T-cell (primary cell): ENCODE data around the gene IRF2. TPM values are rescaled to one million over a fixed set of nuclear protein-coding genes. Genes with fewer than 3 reads are reported as not detected.

Source experiments
- ATAC-seq, 4 experiments: fragments of 200-7000 bp in 3 of 4; fragments of 150-1000 bp in 1 of 4; cut with Tn5 transposase; replicated peaks in 1 of 4; 1 replicate in 3 of 4; 2 replicates in 1 of 4; pipeline ENCODE4 v1.10.0; 2021; ENCODE audit warnings: moderate library complexity in 3 of 4, mild to moderate bottlenecking in 2 of 4, moderate number of reproducible peaks in 1 of 4
- CTCF ChIA-PET, 2 donors: fragments of 300-600 bp; sonication (Branson Sonifier 250); formaldehyde crosslinking; loops; one replicate each; lab custom pipeline; 2022; ENCODE audit warnings: antibody characterized with exemption in 2 of 2; lab: Charles Lee
- POLR2A ChIA-PET, 2 donors: fragments of 300-600 bp; sonication (Branson Sonifier 250); formaldehyde crosslinking; loops; one replicate each; lab custom pipeline; 2022; ENCODE audit warnings: antibody characterized with exemption in 2 of 2; lab: Charles Lee
- DNase-seq, 35 experiments: peaks; one replicate each; pipeline versions ENCODE4 v3.0.0 to v3.0.0-alpha.2; 2013 to 2023
- H3K27ac ChIP-seq: one replicate; pipeline ENCODE4 v1.5.1; 2013; ENCODE audit warnings: low read length
- H3K27me3 ChIP-seq, 2 experiments: replicated peaks in 1 of 2; 1 replicate in 1 of 2; 2 replicates in 1 of 2; pipeline versions ENCODE4 v1.6.1 to v1.7.0; 2013; ENCODE audit warnings: low read length in 1 of 2, mixed read lengths in 1 of 2; ENCODE audit not compliant: control insufficient read depth in 2 of 2, insufficient read depth in 2 of 2; ENCODE audit errors: extremely low read depth in 1 of 2
- H3K36me3 ChIP-seq, 2 donors: 1 replicate in 1 of 2; 2 replicates in 1 of 2; pipeline versions ENCODE4 v1.6.1 to v1.7.0; 2013; ENCODE audit warnings: low read length in 1 of 2; ENCODE audit not compliant: control insufficient read depth in 2 of 2, insufficient read depth in 1 of 2; ENCODE audit errors: extremely low read depth in 1 of 2
- H3K4me1 ChIP-seq, 2 experiments: 1 replicate in 1 of 2; 2 replicates in 1 of 2; pipeline versions ENCODE4 v1.6.1 to v1.7.0; 2013; ENCODE audit warnings: low read length in 2 of 2, mixed read lengths in 1 of 2; ENCODE audit not compliant: insufficient read depth in 2 of 2, control insufficient read depth in 1 of 2; ENCODE audit errors: extremely low read depth in 1 of 2
- H3K4me3 ChIP-seq, 2 donors: 1 replicate in 1 of 2; 2 replicates in 1 of 2; pipeline versions ENCODE4 v1.5.1 to v1.7.0; 2013; ENCODE audit warnings: mild to moderate bottlenecking in 2 of 2, low read length in 1 of 2, moderate library complexity in 1 of 2; ENCODE audit not compliant: control insufficient read depth in 1 of 2; ENCODE audit errors: extremely low read depth in 1 of 2
- H3K9me3 ChIP-seq: 2 replicates; pipeline ENCODE4 v1.7.0; 2013
- H3K27ac Mint-ChIP-seq, 2 donors: one replicate each; pipeline ENCODE4 v1.8.0; 2020 to 2021; ENCODE audit warnings: mild to moderate bottlenecking in 2 of 2, mixed read lengths in 2 of 2
- H3K27me3 Mint-ChIP-seq, 2 donors: one replicate each; pipeline ENCODE4 v1.8.0; 2021 to 2022; ENCODE audit warnings: mixed read lengths in 2 of 2
- H3K36me3 Mint-ChIP-seq: one replicate; pipeline ENCODE4 v1.8.0; 2021; ENCODE audit warnings: mixed read lengths
- H3K4me1 Mint-ChIP-seq, 3 donors: one replicate each; pipeline ENCODE4 v1.8.0; 2020 to 2022; ENCODE audit warnings: mixed read lengths in 3 of 3, mild to moderate bottlenecking in 1 of 3
- H3K4me3 Mint-ChIP-seq, 3 donors: one replicate each; pipeline ENCODE4 v1.8.0; 2020 to 2022; ENCODE audit warnings: mild to moderate bottlenecking in 3 of 3, mixed read lengths in 3 of 3, moderate library complexity in 3 of 3
- H3K9me3 Mint-ChIP-seq, 3 donors: one replicate each; pipeline ENCODE4 v1.8.0; 2020 to 2022; ENCODE audit warnings: mixed read lengths in 3 of 3
- WGBS: methylation state at CpG from one replicate; pipeline ENCODE4 v1.1.5; 2013; ENCODE audit warnings: missing lambda C conversion rate; ENCODE audit not compliant: insufficient coverage; 5-methylcytosine and 5-hydroxymethylcytosine counted together
- total RNA-seq, 35 experiments: library from RNA in 6 of 35; stranded (reverse) in 6 of 35; fragments of 120-200 nt in 1 of 35; gene quantifications; one replicate each; pipeline versions ENCODE4 v1.2.1 to v1.2.4 and lab custom pipeline; 2013 to 2026

IRF2 gene
- total RNA-seq, 5 donors from 2014 or later (not counting 1 experiment from before 2014, with no cell fraction given) = 45.5 to 73.4 (median 59.1) TPM

DNA sequence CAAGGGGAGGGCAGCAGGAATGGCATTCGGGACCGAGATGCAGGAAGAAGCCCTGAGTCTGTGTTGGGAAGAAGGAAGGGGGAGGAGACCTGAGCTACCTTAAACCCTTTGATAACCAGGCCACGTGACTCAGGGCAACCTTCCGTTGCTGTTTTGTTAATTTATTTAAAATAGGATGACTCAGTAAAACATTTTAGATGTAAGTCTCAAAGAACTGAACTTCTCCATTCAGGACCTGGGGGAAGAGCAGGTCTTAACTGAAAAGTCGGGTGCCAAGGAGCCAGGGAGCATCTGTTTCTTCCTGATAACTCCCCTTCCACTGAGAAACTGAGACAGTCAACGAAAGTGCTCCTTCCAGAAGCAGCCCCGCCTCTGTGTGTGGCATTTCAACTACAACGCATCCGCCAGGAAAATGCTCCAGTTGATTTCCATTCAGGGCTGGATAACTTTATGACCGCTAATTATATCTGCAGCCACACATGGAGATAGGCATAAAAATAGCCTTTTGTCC lies 88.0 kb downstream of the IRF2 start:
- Histone ChIP-seq H3K36me3 (peaks cover 15 to 46% of the 10 kb centered on the region in 2 donors), H3K4me1 (peaks cover 41 to 45% of the 10 kb centered on the region in 2 experiments), H3K27ac (no peak overlapping the region), H3K9me3 (no peaks in the 10 kb centered on the region), H3K4me3 (no peak overlapping the region), H3K27me3 (no peaks in the 10 kb centered on the region)
- ChIA-PET CTCF (no interaction called here), POLR2A (interaction anchor here in 1 of 2 donors (0.6 kb wide), 1 partner anchor 128 kb away, joined by 6 read pairs; no protein-coding TSS in a partner anchor)
- Mint-ChIP-seq H3K36me3 (peaks cover 58% of the 10 kb centered on the region), H3K9me3 (no peaks in the 10 kb centered on the region), H3K4me3 (no peak overlapping the region), H3K27me3 (no peaks in the 10 kb centered on the region), H3K27ac (peak overlapping the region; percentile 46 to 73), H3K4me1 (peaks cover 56 to 66% (median 61%) of the 10 kb centered on the region in 3 donors)
- WGBS = 88% methylated on average over 7 of the region's 10 CpGs
- ATAC-seq (peak in 1 of 4 experiments; percentile 26), DNase-seq (no peak)

DNA sequence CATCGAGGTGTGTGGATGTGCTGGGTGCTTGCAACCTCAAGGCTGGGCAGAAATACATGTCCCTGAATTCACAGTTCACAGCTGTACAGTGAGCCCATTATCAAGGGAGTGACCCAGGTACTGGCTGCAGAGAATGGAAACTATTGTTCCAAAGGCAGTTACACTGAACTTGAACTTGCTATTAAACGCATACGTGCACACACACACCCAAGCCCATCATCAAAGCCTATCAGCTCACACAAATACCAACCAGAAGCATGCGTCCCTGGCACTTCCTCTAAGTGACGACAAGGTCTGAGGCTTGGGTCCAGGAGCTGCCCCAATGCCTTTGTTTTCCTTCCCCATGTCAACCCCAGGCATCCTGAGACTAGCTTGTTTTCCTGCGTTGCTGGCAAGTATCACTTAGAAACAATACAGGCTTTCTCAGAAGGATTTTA lies 88.6 kb downstream of the IRF2 start:
- Mint-ChIP-seq H3K36me3 (peaks cover 56% of the 10 kb centered on the region), H3K27ac (peak overlapping the region; percentile 46 to 73), H3K4me1 (peaks cover 56 to 69% (median 66%) of the 10 kb centered on the region in 3 donors), H3K27me3 (no peaks in the 10 kb centered on the region), H3K4me3 (no peak overlapping the region), H3K9me3 (no peaks in the 10 kb centered on the region)
- 82% methylated on average over 5 of the region's 6 CpGs for WGBS
- ChIA-PET CTCF (no interaction called here), POLR2A (interaction anchor here in 1 of 2 donors (0.6 kb wide), 1 partner anchor 128 kb away, joined by 6 read pairs; no protein-coding TSS in a partner anchor)
- ATAC-seq (peak in 2 of 4 experiments; percentile 12 to 34), DNase-seq (peak in 1 of 35 experiments; percentile 6)
- Histone ChIP-seq H3K36me3 (peaks cover 10 to 40% of the 10 kb centered on the region in 2 donors), H3K9me3 (no peaks in the 10 kb centered on the region), H3K27me3 (no peaks in the 10 kb centered on the region), H3K4me3 (no peak overlapping the region), H3K4me1 (peaks cover 42 to 45% of the 10 kb centered on the region in 2 experiments), H3K27ac (no peak overlapping the region)

DNA sequence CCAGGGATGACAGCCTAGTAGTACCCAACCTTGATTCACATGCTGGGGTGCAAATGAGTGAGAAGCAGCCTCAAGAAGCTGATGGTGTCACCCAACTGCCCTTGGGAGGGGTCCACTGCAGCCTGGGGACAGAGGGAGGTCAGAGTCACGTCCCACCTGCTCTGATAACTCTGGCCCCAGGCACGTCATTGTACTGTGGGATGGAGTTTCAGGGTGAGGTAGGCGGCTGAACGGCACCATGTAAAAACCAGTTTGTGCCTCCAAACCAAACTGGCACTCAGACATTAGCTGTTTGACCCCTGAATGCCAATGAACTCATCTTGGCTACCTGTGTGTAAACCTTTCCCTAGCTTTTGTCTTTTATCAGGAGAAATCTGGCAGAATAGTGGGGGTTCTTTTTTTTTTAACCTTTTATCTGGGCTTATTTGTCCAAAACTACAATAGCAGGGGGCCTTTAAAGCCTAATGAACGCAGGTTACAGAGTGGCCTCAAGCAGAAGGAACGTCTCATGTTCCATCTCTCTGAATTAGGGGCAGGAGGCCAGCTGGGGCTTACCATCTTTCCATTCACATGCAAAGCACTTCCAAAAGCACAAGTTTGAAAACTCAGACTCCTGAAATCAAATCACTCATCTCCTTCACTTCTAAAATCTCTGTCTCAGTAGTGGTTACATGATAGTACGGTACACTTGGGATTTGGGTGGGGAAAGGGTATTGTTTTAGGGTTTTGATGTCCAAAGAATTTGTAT lies 89.4 kb downstream of the IRF2 start:
- H3K4me1 ChIP-seq = peaks cover 45% of the 10 kb centered on the region in 2 experiments
- DNase-seq = no peak
- H3K4me3 Mint-ChIP-seq = peak overlapping the region in 1 of 3 donors; percentile 37
- H3K36me3 ChIP-seq = peaks cover 4 to 32% of the 10 kb centered on the region in 2 donors
- ATAC-seq = no peak
- CTCF ChIA-PET = interaction anchor here in 1 of 2 donors (0.9 kb wide), 1 partner anchor 121 kb away, joined by 4 read pairs; no protein-coding TSS in a partner anchor
- no peak overlapping the region for H3K27ac ChIP-seq
- H3K27me3 ChIP-seq = no peaks in the 10 kb centered on the region
- H3K27ac Mint-ChIP-seq = peak overlapping the region; percentile 53 to 56
- POLR2A ChIA-PET = interaction anchor here (0.5 kb wide), 2 partner anchors 49 to 123 kb away, joined by 3 to 7 read pairs; no protein-coding TSS in a partner anchor
- no peak overlapping the region for H3K4me3 ChIP-seq
- H3K27me3 Mint-ChIP-seq = no peaks in the 10 kb centered on the region
- no peaks in the 10 kb centered on the region for H3K9me3 ChIP-seq
- H3K4me1 Mint-ChIP-seq = peaks cover 56 to 69% (median 67%) of the 10 kb centered on the region in 3 donors
- no peaks in the 10 kb centered on the region for H3K9me3 Mint-ChIP-seq
- peaks cover 51% of the 10 kb centered on the region for H3K36me3 Mint-ChIP-seq
- WGBS = 79% methylated on average over 5 of the region's 7 CpGs

DNA sequence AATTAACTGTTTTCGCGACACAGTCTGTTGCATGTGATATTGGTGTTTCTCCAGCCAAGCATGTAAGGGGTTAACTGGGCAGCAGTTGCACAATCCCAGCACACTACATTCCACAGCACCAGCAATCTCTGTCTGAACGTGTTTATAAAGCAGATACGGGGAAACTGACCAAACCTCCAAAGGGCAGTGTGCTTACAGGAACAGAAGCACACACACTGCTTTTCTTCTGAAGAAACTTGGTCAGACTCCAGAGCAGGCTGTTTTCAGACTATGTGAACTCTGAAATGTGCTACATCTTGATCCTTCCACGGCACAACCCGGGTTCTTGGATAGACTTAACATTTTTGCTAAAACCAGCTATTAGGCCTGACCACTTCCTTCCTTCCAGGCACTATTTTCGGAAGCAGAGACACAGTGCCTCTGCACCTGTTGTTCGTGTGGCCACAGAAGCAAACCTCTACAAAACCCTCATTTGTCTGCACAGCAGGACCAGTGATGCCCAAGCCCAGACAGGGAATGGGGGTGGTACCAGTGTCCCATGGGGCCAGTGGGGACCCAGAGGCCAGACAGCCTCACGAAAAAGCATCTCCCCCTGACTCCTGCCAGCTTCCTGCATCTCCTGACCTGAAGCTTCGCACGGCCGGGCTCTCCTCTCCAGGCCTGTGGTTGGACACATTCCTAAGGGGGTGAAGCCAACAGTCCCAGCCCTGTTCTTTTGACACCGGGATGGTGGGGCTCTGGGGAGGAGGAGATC lies 90.1 kb downstream of the IRF2 start:
- peaks cover 44% of the 10 kb centered on the region for H3K36me3 Mint-ChIP-seq
- no peaks in the 10 kb centered on the region for H3K9me3 Mint-ChIP-seq
- ChIA-PET POLR2A (interaction anchor here (0.5 kb wide), 2 partner anchors 48 to 124 kb away, joined by 3 to 7 read pairs; no protein-coding TSS in a partner anchor), CTCF (interaction anchor here in 1 of 2 donors (0.5 to 0.9 kb wide), 2 partner anchors 120 to 265 kb away, joined by 3 to 4 read pairs; partner anchors contain the start of genes CASP3 and PRIMPOL)
- H3K4me1 Mint-ChIP-seq = peaks cover 56 to 69% (median 67%) of the 10 kb centered on the region in 3 donors
- ATAC-seq (peak; percentile 43 to 58 (median 53)), DNase-seq (peak in 4 of 35 experiments; percentile 4 to 22 (median 12))
- H3K4me3 Mint-ChIP-seq = peak overlapping the region; percentile 4 to 37 (median 15)
- Histone ChIP-seq H3K4me1 (peaks cover 45% of the 10 kb centered on the region in 2 experiments), H3K9me3 (no peaks in the 10 kb centered on the region), H3K27ac (no peak overlapping the region), H3K36me3 (peaks cover 0 to 25% of the 10 kb centered on the region in 2 donors), H3K27me3 (no peaks in the 10 kb centered on the region), H3K4me3 (no peak overlapping the region)
- peak overlapping the region; percentile 53 to 56 for H3K27ac Mint-ChIP-seq
- 10% methylated on average over 8 of the region's 13 CpGs for WGBS
- no peaks in the 10 kb centered on the region for H3K27me3 Mint-ChIP-seq

DNA sequence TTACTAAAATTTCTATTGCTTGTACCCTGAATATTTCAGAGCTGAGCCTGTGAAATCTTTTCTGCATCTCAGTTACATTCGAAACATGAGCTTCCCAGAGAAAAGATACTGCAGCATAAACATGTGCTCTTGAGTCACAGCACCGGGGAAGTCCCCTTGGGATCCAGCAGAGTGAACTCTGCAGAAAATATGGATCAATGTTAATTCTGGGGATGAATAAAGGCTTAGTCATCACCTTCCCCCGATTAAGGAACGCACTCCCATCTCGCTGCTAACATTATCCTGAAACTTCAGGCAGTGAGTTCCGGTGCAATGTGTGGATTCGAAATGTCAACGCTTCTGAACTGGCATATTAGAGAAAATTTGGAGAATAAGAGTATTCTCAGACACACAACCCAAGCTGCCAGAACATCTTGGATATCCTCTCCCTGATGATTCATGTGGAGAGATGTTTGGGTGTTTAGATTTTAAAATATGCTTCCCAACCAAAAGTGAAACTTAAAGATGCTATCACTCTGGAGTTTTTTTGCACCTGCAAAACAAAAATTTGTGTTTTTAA lies 90.8 kb downstream of the IRF2 start:
- ChIA-PET CTCF (interaction anchor here in 1 of 2 donors (0.5 to 0.9 kb wide), 2 partner anchors 119 to 266 kb away, joined by 3 to 4 read pairs; partner anchors contain the start of genes CASP3 and PRIMPOL), POLR2A (no interaction called here)
- Mint-ChIP-seq H3K4me3 (peak overlapping the region in 1 of 3 donors; percentile 37), H3K27me3 (no peaks in the 10 kb centered on the region), H3K4me1 (peaks cover 60 to 71% (median 70%) of the 10 kb centered on the region in 3 donors), H3K27ac (peak overlapping the region in 1 of 2 donors; percentile 53), H3K9me3 (no peaks in the 10 kb centered on the region), H3K36me3 (peaks cover 38% of the 10 kb centered on the region)
- WGBS = 100% methylated on average over 1 of the region's 8 CpGs
- no peak for ATAC-seq
- H3K9me3 ChIP-seq = no peaks in the 10 kb centered on the region
- no peak for DNase-seq
- H3K27ac ChIP-seq = no peak overlapping the region
- peaks cover 0 to 18% of the 10 kb centered on the region in 2 donors for H3K36me3 ChIP-seq
- peaks cover 45% of the 10 kb centered on the region in 2 experiments for H3K4me1 ChIP-seq
- no peaks in the 10 kb centered on the region for H3K27me3 ChIP-seq
- H3K4me3 ChIP-seq = no peak overlapping the region
